ENCODE data around the gene GRK1.

GRCh38 chr13:113770937-113771336 lies 103.9 kb downstream of the GRK1 start:
- TF ChIP-seq CTCF (conservative IDR thresholded peaks at IDR 0.05): no peak
- no peak for TF ChIP-seq ZFX (IDR thresholded peaks at IDR 0.05)

Data from C4-2B (cell line).